ENCODE data around the gene GLIS1.

GLIS1 gene

GRCh38 chr1:53507116-53507820 is 231.7 kb downstream of the GLIS1 start:
- H2AFZ ChIP-seq (ENCODE audit: low read length): no peak overlapping the region
- H3K36me3 ChIP-seq (ENCODE audit: insufficient read depth, low read length): no peaks in the 10 kb centered on the region
- no peaks in the 10 kb centered on the region for H3K9me2 ChIP-seq (replicated peaks; ENCODE audit: low read depth, low read length)
- H4K20me1 ChIP-seq (ENCODE audit: insufficient read depth, low read length, poor library complexity, severe bottlenecking): no peaks in the 10 kb centered on the region
- H3K9me3 ChIP-seq (ENCODE audit: insufficient read depth, low read depth, low read length): no peaks in the 10 kb centered on the region
- H3K79me2 ChIP-seq (ENCODE audit: insufficient read depth, low read length): no peaks in the 10 kb centered on the region
- TF ChIP-seq CTCF (conservative IDR thresholded peaks at IDR 0.05; ENCODE audit: low read length) (no peak), EZH2phosphoT487 (IDR thresholded peaks at IDR 0.05; ENCODE audit: borderline replicate concordance) (no peak)
- H3F3A ChIP-seq (ENCODE audit: low read depth): no peaks in the 10 kb centered on the region
- H3K4me1 ChIP-seq (ENCODE audit: insufficient read depth, low read length, poor library complexity, severe bottlenecking): peaks cover 24% of the 10 kb centered on the region
- H3K27me3 ChIP-seq (ENCODE audit: insufficient read depth, low read length, poor library complexity, severe bottlenecking): no peaks in the 10 kb centered on the region
- no peak overlapping the region for H3K9ac ChIP-seq (ENCODE audit: low read depth, low read length, poor library complexity, severe bottlenecking)
- H3K4me2 ChIP-seq (ENCODE audit: low read depth, low read length, poor library complexity, severe bottlenecking): no peak overlapping the region
- no peak overlapping the region for H3K4me3 ChIP-seq (ENCODE audit: low read length, poor library complexity, severe bottlenecking)

DNA sequence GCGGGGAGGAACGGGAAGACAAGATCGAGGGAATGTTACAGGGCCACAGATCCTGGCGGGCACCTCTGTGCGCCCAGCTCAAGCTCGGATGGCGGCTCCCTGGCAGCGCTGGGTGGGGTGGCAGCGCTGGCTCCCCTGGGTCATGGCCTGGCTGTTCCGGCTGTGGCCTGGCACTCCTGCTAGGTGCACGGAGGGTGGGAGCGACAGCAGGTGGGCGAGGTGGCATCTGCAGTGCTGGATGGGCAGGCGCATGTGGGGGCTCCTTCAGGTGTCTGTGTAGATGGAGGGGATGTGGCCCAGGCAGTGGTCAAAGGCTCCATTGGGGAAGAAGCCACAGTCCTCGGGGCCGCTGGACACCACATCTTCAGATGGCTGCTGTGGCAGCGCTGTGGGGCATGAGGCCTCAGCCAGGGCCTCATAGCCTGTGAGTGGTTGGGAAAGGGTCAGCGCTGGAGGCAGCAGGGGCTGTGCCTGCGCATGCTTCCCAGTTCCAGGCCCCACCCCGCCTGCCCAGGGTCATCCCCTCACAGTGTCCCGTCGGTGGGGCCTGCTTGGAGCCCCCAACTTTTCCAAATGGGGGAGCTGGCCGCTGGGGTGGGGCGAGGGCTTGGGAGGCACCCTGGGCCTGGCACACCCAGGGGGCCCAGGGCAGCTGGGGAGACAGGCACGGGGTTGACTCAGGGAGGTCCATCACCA is 232.5 kb downstream of the GLIS1 start:
- H3K27me3 ChIP-seq (ENCODE audit: insufficient read depth, low read length, poor library complexity, severe bottlenecking): no peaks in the 10 kb centered on the region
- H3K9ac ChIP-seq (ENCODE audit: low read depth, low read length, poor library complexity, severe bottlenecking): no peak overlapping the region
- no peaks in the 10 kb centered on the region for H3K9me2 ChIP-seq (replicated peaks; ENCODE audit: low read depth, low read length)
- H3K4me3 ChIP-seq (ENCODE audit: low read length, poor library complexity, severe bottlenecking): no peak overlapping the region
- no peaks in the 10 kb centered on the region for H3K36me3 ChIP-seq (ENCODE audit: insufficient read depth, low read length)
- peaks cover 20% of the 10 kb centered on the region for H3K4me1 ChIP-seq (ENCODE audit: insufficient read depth, low read length, poor library complexity, severe bottlenecking)
- no peaks in the 10 kb centered on the region for H3K9me3 ChIP-seq (ENCODE audit: insufficient read depth, low read depth, low read length)
- no peaks in the 10 kb centered on the region for H3F3A ChIP-seq (ENCODE audit: low read depth)
- no peak overlapping the region for H3K4me2 ChIP-seq (ENCODE audit: low read depth, low read length, poor library complexity, severe bottlenecking)
- H2AFZ ChIP-seq (ENCODE audit: low read length): no peak overlapping the region
- TF ChIP-seq EZH2phosphoT487 (IDR thresholded peaks at IDR 0.05; ENCODE audit: borderline replicate concordance) (no peak), CTCF (conservative IDR thresholded peaks at IDR 0.05; ENCODE audit: low read length) (no peak)
- H3K79me2 ChIP-seq (ENCODE audit: insufficient read depth, low read length): no peaks in the 10 kb centered on the region
- H4K20me1 ChIP-seq (ENCODE audit: insufficient read depth, low read length, poor library complexity, severe bottlenecking): no peaks in the 10 kb centered on the region

GRCh38 chr1:53505891-53506290 is 233.1 kb downstream of the GLIS1 start:
- H3K9me2 ChIP-seq (replicated peaks; ENCODE audit: low read depth, low read length): no peaks in the 10 kb centered on the region
- no peaks in the 10 kb centered on the region for H3K27me3 ChIP-seq (ENCODE audit: insufficient read depth, low read length, poor library complexity, severe bottlenecking)
- H3K36me3 ChIP-seq (ENCODE audit: insufficient read depth, low read length): no peaks in the 10 kb centered on the region
- no peak overlapping the region for H3K4me2 ChIP-seq (ENCODE audit: low read depth, low read length, poor library complexity, severe bottlenecking)
- H3F3A ChIP-seq (ENCODE audit: low read depth): no peaks in the 10 kb centered on the region
- H2AFZ ChIP-seq (ENCODE audit: low read length): no peak overlapping the region
- TF ChIP-seq CTCF (conservative IDR thresholded peaks at IDR 0.05; ENCODE audit: low read length) (no peak), EZH2phosphoT487 (IDR thresholded peaks at IDR 0.05; ENCODE audit: borderline replicate concordance) (no peak)
- no peaks in the 10 kb centered on the region for H3K9me3 ChIP-seq (ENCODE audit: insufficient read depth, low read depth, low read length)
- H3K4me3 ChIP-seq (ENCODE audit: low read length, poor library complexity, severe bottlenecking): no peak overlapping the region
- no peak overlapping the region for H3K9ac ChIP-seq (ENCODE audit: low read depth, low read length, poor library complexity, severe bottlenecking)
- no peaks in the 10 kb centered on the region for H3K79me2 ChIP-seq (ENCODE audit: insufficient read depth, low read length)
- peaks cover 21% of the 10 kb centered on the region for H3K4me1 ChIP-seq (ENCODE audit: insufficient read depth, low read length, poor library complexity, severe bottlenecking)
- no peaks in the 10 kb centered on the region for H4K20me1 ChIP-seq (ENCODE audit: insufficient read depth, low read length, poor library complexity, severe bottlenecking)
